Coronary artery (tissue), 2 donors: ENCODE measurements around the gene PM20D1.

ENCODE experiments used
- DNase-seq: peaks from one replicate; pipeline ENCODE4 v3.0.0-alpha.2; 2017; ENCODE audit warnings: low spot score
- H3K27ac ChIP-seq, 2 donors: fragments of 200-600 bp; sonication (generic); one replicate each; pipeline ENCODE4 v1.5.1; 2016 to 2019
- H3K4me3 ChIP-seq: fragments of 200-600 bp; sonication (generic); 2 replicates; pipeline ENCODE4 v1.5.1; 2016; ENCODE audit warnings: mild to moderate bottlenecking, moderate library complexity
- TF ChIP-seq, protein P1 (sequence below): fragments of 200-600 bp; sonication (generic); IDR thresholded peaks from one replicate; pipeline ENCODE4 v1.5.1; 2019; ENCODE audit warnings: antibody characterized with exemption

PM20D1 gene

DNA sequence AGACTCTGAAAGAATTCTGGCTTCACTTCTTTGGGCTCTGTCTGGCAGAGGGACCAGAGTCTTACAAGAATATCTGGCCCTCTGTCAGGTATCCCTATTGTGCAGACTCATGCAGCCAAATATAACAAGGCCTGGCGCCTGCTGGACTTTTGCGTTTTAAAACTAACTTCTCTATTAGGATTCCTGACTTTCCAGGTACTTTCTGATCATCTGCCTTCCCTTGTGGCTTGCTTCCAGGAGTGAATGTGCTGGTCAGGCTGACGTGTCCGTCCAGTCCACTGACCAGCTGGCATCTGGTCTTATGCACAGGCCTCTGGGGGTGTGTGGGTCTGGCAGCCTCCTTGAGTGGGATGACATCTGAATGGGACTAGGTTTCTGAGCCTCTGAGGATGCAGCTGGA lies 66.0 kb downstream of the PM20D1 start:
- Histone ChIP-seq H3K27ac (peak overlapping the region; percentile 9 to 17), H3K4me3 (no peak overlapping the region)
- TF ChIP-seq, protein P1, sequence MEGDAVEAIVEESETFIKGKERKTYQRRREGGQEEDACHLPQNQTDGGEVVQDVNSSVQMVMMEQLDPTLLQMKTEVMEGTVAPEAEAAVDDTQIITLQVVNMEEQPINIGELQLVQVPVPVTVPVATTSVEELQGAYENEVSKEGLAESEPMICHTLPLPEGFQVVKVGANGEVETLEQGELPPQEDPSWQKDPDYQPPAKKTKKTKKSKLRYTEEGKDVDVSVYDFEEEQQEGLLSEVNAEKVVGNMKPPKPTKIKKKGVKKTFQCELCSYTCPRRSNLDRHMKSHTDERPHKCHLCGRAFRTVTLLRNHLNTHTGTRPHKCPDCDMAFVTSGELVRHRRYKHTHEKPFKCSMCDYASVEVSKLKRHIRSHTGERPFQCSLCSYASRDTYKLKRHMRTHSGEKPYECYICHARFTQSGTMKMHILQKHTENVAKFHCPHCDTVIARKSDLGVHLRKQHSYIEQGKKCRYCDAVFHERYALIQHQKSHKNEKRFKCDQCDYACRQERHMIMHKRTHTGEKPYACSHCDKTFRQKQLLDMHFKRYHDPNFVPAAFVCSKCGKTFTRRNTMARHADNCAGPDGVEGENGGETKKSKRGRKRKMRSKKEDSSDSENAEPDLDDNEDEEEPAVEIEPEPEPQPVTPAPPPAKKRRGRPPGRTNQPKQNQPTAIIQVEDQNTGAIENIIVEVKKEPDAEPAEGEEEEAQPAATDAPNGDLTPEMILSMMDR: no peak
- DNase-seq: no peak

DNA sequence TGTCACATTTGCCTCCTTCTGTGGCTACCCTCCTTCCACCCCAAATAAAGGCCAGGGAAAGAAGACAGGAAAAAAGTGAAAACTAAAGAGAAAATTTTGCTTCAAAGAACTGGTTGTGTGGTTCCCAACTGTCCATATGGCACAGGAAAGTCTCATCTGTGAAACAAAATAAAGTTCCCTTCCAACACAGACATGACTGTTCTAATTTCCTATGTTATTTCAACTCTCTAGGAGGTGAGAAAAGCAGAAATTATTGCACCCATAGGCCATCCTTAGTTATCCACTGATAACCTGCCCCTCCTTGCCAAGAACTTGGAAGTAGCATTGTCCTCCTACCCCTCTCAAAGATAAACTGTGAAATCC lies 66.5 kb downstream of the PM20D1 start:
- peak overlapping the region; percentile 9 to 49 for H3K27ac ChIP-seq
- no peak for DNase-seq
- TF ChIP-seq, protein P1: no peak
- H3K4me3 ChIP-seq: no peak overlapping the region

DNA sequence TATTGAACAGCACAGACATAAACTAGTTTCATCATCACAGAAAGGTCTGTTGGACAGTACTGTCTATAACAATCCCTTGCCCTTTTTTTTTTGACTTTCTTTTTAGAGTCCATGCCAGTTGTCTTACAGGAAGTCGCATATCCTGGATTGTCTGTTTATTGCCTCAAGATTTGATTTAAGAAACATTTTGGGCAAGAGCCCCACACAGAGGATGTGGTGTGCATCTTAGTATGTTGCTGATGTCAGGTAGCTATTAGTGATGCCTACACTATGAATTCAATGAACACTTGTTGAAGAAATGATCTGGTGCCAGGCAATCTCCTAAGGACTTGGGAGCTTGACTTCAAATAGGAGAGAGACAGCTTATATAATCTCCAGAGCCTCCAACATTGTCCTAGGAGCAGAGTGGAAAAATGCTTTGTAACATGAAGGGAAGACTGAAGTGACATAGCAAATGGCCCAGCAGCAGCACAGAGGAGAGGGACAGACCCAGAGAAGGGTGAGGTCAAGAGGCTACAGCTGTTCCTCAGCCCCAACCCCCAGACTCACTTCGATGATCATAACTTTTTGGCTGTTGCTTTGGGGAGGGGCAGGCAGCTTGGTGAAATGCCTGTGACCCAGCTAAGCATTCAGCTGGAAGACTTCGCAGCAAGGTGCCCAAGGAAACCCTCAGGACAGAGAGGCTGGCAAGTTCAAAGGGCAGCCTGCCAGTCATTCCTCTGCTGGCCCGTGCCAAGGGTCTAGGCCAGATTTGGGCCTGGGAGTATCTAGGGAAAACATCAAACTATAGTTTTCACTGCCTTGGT lies 67.1 kb downstream of the PM20D1 start:
- TF ChIP-seq, protein P1: no peak
- Histone ChIP-seq H3K27ac (peak overlapping the region; percentile 9 to 49), H3K4me3 (no peak overlapping the region)
- DNase-seq: no peak

DNA sequence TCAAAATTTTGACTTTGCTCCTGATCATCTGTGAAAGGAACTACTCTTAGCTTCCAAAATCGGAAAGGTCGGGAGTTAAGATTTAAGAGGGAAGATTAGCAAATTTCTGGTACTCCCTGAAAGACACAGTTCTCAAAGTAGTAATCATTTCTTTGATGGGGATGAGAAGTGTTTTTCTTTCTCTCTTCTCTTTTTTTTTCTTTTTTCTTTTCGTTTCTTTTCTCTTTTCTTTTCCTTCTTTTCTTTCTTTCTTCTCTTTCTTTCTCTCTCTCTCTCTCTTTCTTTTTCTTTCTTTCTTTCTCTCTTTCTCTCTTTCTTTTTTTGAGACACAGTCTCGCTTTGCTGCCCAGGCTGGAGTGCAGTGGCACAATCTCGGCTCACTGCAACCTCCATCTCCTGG lies 69.6 kb downstream of the PM20D1 start:
- no peak for DNase-seq
- TF ChIP-seq, protein P1: no peak
- Histone ChIP-seq H3K27ac (no peak overlapping the region), H3K4me3 (no peak overlapping the region)
